Uterus (tissue), 4 donors: Measurements from ENCODE around the gene CRYZ. TPM values are rescaled to one million over a fixed set of nuclear protein-coding genes. Genes with fewer than 3 reads are reported as not detected.

Experiments used
- DNase-seq, 2 donors: peaks; one replicate each; pipeline ENCODE4 v3.0.0-alpha.2; 2019 to 2020
- H3K27ac ChIP-seq, 2 donors: fragments of 200-600 bp; sonication (generic); 1 replicate in 1 of 2; 2 replicates in 1 of 2; pipeline ENCODE4 v1.5.1; 2016 to 2018
- H3K27me3 ChIP-seq, 2 donors: fragments of 200-600 bp; sonication (generic); one replicate each; pipeline ENCODE4 v1.5.1; 2018 to 2019; ENCODE audit warnings: control low read depth in 1 of 2
- H3K36me3 ChIP-seq, 2 donors: fragments of 200-600 bp; sonication (generic); one replicate each; pipeline ENCODE4 v1.5.1; 2019; ENCODE audit warnings: control low read depth in 1 of 2
- H3K4me1 ChIP-seq, 2 donors: fragments of 200-600 bp; sonication (generic); one replicate each; pipeline ENCODE4 v1.5.1; 2018 to 2019; ENCODE audit warnings: control low read depth in 1 of 2
- H3K4me3 ChIP-seq, 2 donors: fragments of 200-600 bp; sonication (generic); 1 replicate in 1 of 2; 2 replicates in 1 of 2; pipeline ENCODE4 v1.5.1; 2018 to 2019; ENCODE audit warnings: mild to moderate bottlenecking in 1 of 2
- H3K9me3 ChIP-seq, 2 donors: fragments of 200-600 bp; sonication (generic); one replicate each; pipeline ENCODE4 v1.5.1; 2019; ENCODE audit warnings: control low read depth in 1 of 2
- CTCF ChIP-seq, 4 experiments: fragments of 200-600 bp in 2 of 4; fragments of 450-650 bp in 2 of 4; sonication (generic) in 2 of 4; IDR thresholded peaks; one replicate each; pipeline ENCODE4 v1.5.1; 2016 to 2019; ENCODE audit warnings: antibody characterized with exemption in 4 of 4, mild to moderate bottlenecking in 2 of 4, moderate library complexity in 1 of 4
- POLR2A ChIP-seq, 2 donors: fragments of 450-650 bp; IDR thresholded peaks; one replicate each; pipeline ENCODE4 v1.6.1; 2016; ENCODE audit warnings: antibody characterized with exemption in 2 of 2, mild to moderate bottlenecking in 1 of 2, moderate library complexity in 1 of 2
- intact Hi-C: fragments of 100-400 bp; cut with DNase I; formaldehyde crosslinking; loops from one replicate; pipeline ENCODE4 v1.15.1; 2023; ENCODE audit warnings: low total_unique reads
- total RNA-seq, 4 donors: library from RNA; depleted of rRNA in 3 of 4; stranded (reverse); fragments of >200 nt in 3 of 4; gene quantifications; one replicate each; pipeline versions ENCODE4 v1.1.0 to v1.2.4, GENCODE V29; 2014 to 2023
- donor health status: DM: yes; HTN: yes; CAD: no.

Gene CRYZ
- total RNA-seq, 4 donors from 2014 or later = 22.4 to 53.7 (median 36.4) TPM

- H3K36me3 ChIP-seq = no peaks in the 10 kb centered on the region
- intact Hi-C loops = no loop called here
- no peaks in the 10 kb centered on the region for H3K9me3 ChIP-seq
- H3K27ac ChIP-seq = no peak overlapping the region
- no peak for DNase-seq
- no peak for TF ChIP-seq CTCF (IDR thresholded peaks at IDR 0.05)
- no peaks in the 10 kb centered on the region for H3K4me1 ChIP-seq
- H3K27me3 ChIP-seq = no peaks in the 10 kb centered on the region
- no peak overlapping the region for H3K4me3 ChIP-seq
Observed at GRCh38 chr1:74699331-74699730, 33.5 kb downstream of the CRYZ start.

- Histone ChIP-seq H3K4me1 (no peaks in the 10 kb centered on the region), H3K27me3 (no peaks in the 10 kb centered on the region), H3K9me3 (no peaks in the 10 kb centered on the region), H3K36me3 (no peaks in the 10 kb centered on the region), H3K27ac (no peak overlapping the region), H3K4me3 (no peak overlapping the region)
- no peak for DNase-seq
- intact Hi-C loops = no loop called here
- no peak for TF ChIP-seq POLR2A (IDR thresholded peaks at IDR 0.05)
- no peak for TF ChIP-seq CTCF (IDR thresholded peaks at IDR 0.05)
Observed at GRCh38 chr1:74697832-74698231, 35.0 kb downstream of the CRYZ start.

GRCh38 chr1:74693473-74693872, 39.4 kb downstream of the CRYZ start:
- H3K27ac ChIP-seq = no peak overlapping the region
- no peak overlapping the region for H3K4me3 ChIP-seq
- no peaks in the 10 kb centered on the region for H3K4me1 ChIP-seq
- intact Hi-C loops = no loop called here
- TF ChIP-seq POLR2A (IDR thresholded peaks at IDR 0.05) (no peak), CTCF (IDR thresholded peaks at IDR 0.05) (no peak)
- H3K36me3 ChIP-seq = no peaks in the 10 kb centered on the region
- no peaks in the 10 kb centered on the region for H3K9me3 ChIP-seq
- H3K27me3 ChIP-seq = no peaks in the 10 kb centered on the region
- DNase-seq = no peak

GRCh38 chr1:74690909-74691308, 41.9 kb downstream of the CRYZ start:
- intact Hi-C loops = no loop called here
- Histone ChIP-seq H3K36me3 (no peaks in the 10 kb centered on the region), H3K4me1 (no peaks in the 10 kb centered on the region), H3K4me3 (no peak overlapping the region), H3K27me3 (no peaks in the 10 kb centered on the region), H3K9me3 (no peaks in the 10 kb centered on the region), H3K27ac (no peak overlapping the region)
- no peak for TF ChIP-seq CTCF (IDR thresholded peaks at IDR 0.05)
- TF ChIP-seq POLR2A (IDR thresholded peaks at IDR 0.05) = no peak
- DNase-seq = no peak

GRCh38 chr1:74690364-74690696, 42.5 kb downstream of the CRYZ start:
- TF ChIP-seq CTCF (IDR thresholded peaks at IDR 0.05) (no peak), POLR2A (IDR thresholded peaks at IDR 0.05) (no peak)
- intact Hi-C loops = no loop called here
- Histone ChIP-seq H3K4me3 (no peak overlapping the region), H3K9me3 (no peaks in the 10 kb centered on the region), H3K36me3 (no peaks in the 10 kb centered on the region), H3K27me3 (no peaks in the 10 kb centered on the region), H3K27ac (no peak overlapping the region), H3K4me1 (no peaks in the 10 kb centered on the region)
- DNase-seq = no peak
